ENCODE data around the gene PIP5K1B. TPM values are rescaled to one million over a fixed set of nuclear protein-coding genes. Genes with fewer than 3 reads are reported as not detected.

PIP5K1B gene
- total and polyA plus RNA-seq, 2 of the 13 experiments (the other 11 are each of a cell fraction or from before 2014, with no cell fraction given): 15.8 to 17.5 TPM

GRCh38 chr9:69028754-69029153, 323.7 kb downstream of the PIP5K1B start (continued):
- TF ChIP-seq HNF1A (IDR thresholded peaks at IDR 0.05; ENCODE audit: low read depth): no peak
- TF ChIP-seq HNF1A (CRISPR knock-in tag; IDR thresholded peaks at IDR 0.05; ENCODE audit: borderline replicate concordance): no peak
- TF ChIP-seq ZNF703 (CRISPR knock-in tag; IDR thresholded peaks at IDR 0.05; ENCODE audit: borderline replicate concordance): no peak
- no peak for TF ChIP-seq PBX3 (CRISPR knock-in tag; IDR thresholded peaks at IDR 0.05; ENCODE audit: borderline replicate concordance)

GRCh38 chr9:69029535-69029934, 324.5 kb downstream of the PIP5K1B start:
- POLR2A ChIA-PET: no interaction called here
- TF ChIP-seq KDM5A (IDR thresholded peaks at IDR 0.05; ENCODE audit: borderline replicate concordance, low read length) (0 out of 2 replicates have a peak, but pooled peaks have one; percentile 22), MBD4 (IDR thresholded peaks at IDR 0.05; ENCODE audit: borderline replicate concordance, low read length) (no peak)
- ATAC-seq (no peak), DNase-seq (ENCODE audit: low spot score) (no peak), FAIRE-seq (no peak)
- no TSS peak for BruUV-seq (replicated peaks)
- Histone ChIP-seq H3K9ac (ENCODE audit: insufficient read depth, low read depth, low read length) (no peak overlapping the region), H4K20me1 (ENCODE audit: insufficient read depth, low read length) (no peaks in the 10 kb centered on the region), H3K4me2 (ENCODE audit: low read depth, low read length) (no peak overlapping the region), H3K79me2 (ENCODE audit: insufficient read depth, low read length) (no peaks in the 10 kb centered on the region), H2AFZ (ENCODE audit: low read length) (no peak overlapping the region), H3K4me1 (ENCODE audit: insufficient read depth, low read length) (0 out of 2 replicates have a peak, but pooled peaks cover 6% of the 10 kb centered on the region), H3K27me3 (ENCODE audit: control insufficient read depth in 1 of 2, insufficient read depth in 2 of 2, low read length in 2 of 2) (no peaks in the 10 kb centered on the region), H3K36me3 (replicated peaks in 1 of 2; ENCODE audit: control insufficient read depth in 1 of 2, insufficient read depth in 2 of 2, low read length in 2 of 2) (no peaks in the 10 kb centered on the region), H3K9me3 (ENCODE audit: low read length) (peaks cover 5% of the 10 kb centered on the region), H3K4me3 (replicated peaks in 1 of 3; ENCODE audit: insufficient read depth in 1 of 3, low read depth in 2 of 3, low read length in 3 of 3) (no peak overlapping the region), H3K27ac (ENCODE audit: extremely low read length, insufficient read depth, low read length) (no peak overlapping the region)
- in situ Hi-C loops (cut with HindIII; ENCODE audit: extremely low pct_ligation_motif_present, low pct_unique_long_range_greater_than_20kb): no loop called here
- intact Hi-C loops (cut with micrococcal nuclease; ENCODE audit: unreplicated experiment): loop anchor here (10.0 kb wide), 1 partner anchor 325 kb away; the partner anchor contains the start of gene PIP5K1B
- CTCF ChIA-PET (ENCODE audit: low intra/inter-chr PET ratio, low total read pairs): interaction anchor here (4.6 kb wide), 1 partner anchor 446 kb away, joined by 48 read pairs; no protein-coding TSS in a partner anchor
